Measurements from ENCODE around the gene DARS1.

DNA sequence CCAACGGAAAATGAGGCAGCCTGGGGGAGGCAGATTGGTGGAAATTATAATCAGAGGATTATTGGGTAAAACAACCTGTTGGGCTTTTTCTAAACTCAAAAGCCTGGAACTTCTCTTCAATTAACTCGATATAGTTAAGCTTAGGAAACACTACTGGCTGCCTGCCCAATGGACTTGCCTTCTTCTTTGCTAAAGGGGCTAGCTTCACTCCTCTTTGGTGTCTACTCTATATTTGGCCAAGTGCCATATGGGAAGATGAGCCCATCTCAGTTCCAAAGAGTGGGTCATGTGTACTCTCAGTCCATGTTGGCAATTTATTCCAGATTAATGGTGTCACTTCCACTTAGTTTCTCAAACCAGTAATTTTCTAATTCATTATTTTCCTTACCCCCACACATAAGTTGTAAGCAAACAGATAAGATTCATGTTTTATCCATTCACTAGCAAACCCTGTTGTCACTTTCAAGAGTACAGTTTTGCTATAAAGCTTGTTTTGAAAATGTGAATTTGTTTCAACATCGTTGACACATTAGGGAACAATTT lies 34.3 kb downstream of the DARS1 start:
- TF ChIP-seq CTCF (IDR thresholded peaks at IDR 0.05) (no peak), POLR2A (IDR thresholded peaks at IDR 0.05) (no peak)

All from right lobe of liver (tissue), 4 donors.